HG03039 (cell line): ENCODE results near the gene CLEC11A.
"Not testable (repeated sequence)": the region's sequence is repeated elsewhere in the genome, so short reads cannot be mapped to it uniquely, and the experiment has no call there.

Experiments used
- ATAC-seq: cut with Tn5 transposase; IDR thresholded peaks from one replicate; pipeline ENCODE4 v1.9.1; 2021; ENCODE audit warnings: mild to moderate bottlenecking, moderate library complexity; ENCODE audit not compliant: unreplicated experiment

CLEC11A gene

GRCh38 chr19:50756244-50756643 is 33.1 kb downstream of the CLEC11A start:
- not testable (repeated sequence) for ATAC-seq

GRCh38 chr19:50757624-50758023 is 34.5 kb downstream of the CLEC11A start:
- not testable (repeated sequence) for ATAC-seq

GRCh38 chr19:50759076-50759475 is 35.9 kb downstream of the CLEC11A start:
- ATAC-seq, result not testable (repeated sequence)

DNA sequence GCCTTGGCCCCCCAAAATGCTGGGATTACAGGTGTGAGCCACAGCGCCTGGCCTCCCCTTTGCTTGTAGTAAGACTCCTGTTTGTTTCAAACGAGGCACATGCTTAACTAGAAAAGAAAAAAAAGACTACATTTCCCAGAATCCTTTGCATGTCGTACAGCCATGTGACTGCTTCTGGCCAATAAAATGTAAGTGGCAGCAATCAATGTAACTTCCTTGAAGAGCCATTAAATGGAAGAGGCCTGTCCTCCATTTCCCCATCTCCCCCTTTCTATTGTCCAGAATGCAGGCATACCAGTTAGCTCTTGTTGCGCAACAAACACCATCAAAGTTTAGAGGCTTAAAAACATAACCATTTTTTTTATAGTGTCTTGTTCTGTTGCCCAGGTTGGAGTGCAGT is 36.7 kb downstream of the CLEC11A start:
- ATAC-seq, result no peak

DNA sequence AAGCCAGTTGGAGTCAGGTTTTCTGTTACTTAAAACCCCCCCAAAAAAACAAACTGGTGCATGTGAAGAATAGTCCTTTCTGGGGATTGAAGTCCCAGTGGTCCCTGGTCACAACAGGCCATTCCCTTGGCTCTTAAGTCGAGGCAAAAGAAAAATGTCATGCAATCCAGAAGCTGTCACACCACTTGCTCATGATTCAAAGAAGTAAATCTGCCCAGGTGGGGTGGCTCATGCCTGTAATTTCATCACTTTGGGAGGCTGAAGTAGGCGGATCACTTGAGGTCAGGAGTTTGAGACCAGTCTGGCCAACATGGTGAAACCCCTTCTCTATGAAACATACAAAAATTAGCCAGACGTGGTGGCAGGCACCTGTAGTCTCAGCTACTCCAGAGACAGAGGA is 38.3 kb downstream of the CLEC11A start:
- not testable (repeated sequence) for ATAC-seq

DNA sequence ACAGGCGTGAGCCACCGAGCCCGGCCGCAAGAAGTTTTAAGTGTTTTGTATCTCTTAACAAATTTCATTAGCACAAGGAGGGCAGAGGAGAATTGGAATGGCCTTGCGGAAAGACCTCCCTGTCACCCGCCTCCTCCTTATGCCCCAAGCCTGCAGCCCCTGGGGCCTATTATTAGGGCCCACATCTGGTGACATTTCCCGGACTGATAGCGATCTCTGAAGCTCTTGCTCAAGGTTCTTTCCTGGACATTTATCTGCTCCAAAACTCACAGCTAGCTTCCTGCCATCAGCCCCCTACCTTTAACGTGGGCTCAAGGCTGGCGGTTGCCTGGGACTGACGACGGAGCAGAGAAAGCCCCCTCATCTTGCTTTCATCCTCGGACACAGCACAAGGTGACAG is 40.4 kb downstream of the CLEC11A start:
- not testable (repeated sequence) for ATAC-seq

- no peak for ATAC-seq
Observed at GRCh38 chr19:50764409-50764808, 41.2 kb downstream of the CLEC11A start.

- not testable (repeated sequence) for ATAC-seq
Observed at GRCh38 chr19:50766746-50767145, 43.6 kb downstream of the CLEC11A start.

DNA sequence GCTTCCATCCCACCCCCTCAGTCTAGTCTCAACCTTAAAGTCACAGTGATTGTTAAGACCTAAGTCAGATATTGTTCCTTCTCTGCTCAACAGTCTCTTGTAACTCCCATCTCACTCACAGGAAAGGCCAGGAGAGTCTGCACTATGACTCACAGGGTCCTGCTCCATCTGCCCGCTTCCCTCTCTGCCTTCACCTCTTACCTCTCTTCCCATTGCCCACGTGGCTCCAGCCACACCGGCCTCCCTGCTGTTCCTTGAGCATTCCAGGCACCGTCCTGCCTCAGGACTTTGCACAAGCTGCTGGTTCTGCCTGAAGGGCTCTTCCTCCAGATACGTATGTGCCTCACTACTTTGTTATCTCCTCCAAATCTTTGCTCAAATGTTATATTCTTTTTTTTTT is 44.1 kb downstream of the CLEC11A start:
- ATAC-seq, result not testable (repeated sequence)

DNA sequence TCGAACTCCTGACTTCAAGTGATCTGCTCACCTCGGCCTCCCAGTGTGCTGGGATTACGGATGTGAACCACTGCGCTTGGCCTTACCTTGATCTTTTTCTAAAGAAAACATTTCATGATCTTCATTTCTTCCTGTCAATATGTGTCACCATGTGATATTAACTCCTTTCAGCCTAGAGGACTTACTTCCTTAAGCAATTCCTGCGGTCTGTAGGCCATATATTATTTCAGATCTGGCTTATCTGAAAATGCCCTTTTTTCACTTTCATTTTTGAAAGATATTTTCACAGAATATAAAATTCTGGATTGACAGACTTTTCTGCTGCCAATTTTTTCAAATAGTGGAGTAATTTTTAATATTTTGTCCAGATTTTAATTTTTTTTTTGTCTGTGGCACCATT is 45.1 kb downstream of the CLEC11A start:
- no peak for ATAC-seq

- not testable (repeated sequence) for ATAC-seq
Observed at GRCh38 chr19:50770164-50770563, 47.0 kb downstream of the CLEC11A start, which contains the start of gene GPR32. Gene GPR32, plus strand, starts transcription at chr19:50770464. Its CDS starts 137 bp downstream, at chr19:50770601.

DNA sequence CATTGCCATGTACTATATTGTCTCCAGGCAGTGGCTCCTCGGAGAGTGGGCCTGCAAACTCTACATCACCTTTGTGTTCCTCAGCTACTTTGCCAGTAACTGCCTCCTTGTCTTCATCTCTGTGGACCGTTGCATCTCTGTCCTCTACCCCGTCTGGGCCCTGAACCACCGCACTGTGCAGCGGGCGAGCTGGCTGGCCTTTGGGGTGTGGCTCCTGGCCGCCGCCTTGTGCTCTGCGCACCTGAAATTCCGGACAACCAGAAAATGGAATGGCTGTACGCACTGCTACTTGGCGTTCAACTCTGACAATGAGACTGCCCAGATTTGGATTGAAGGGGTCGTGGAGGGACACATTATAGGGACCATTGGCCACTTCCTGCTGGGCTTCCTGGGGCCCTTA is 47.7 kb downstream of the CLEC11A start:
- ATAC-seq, result no peak

DNA sequence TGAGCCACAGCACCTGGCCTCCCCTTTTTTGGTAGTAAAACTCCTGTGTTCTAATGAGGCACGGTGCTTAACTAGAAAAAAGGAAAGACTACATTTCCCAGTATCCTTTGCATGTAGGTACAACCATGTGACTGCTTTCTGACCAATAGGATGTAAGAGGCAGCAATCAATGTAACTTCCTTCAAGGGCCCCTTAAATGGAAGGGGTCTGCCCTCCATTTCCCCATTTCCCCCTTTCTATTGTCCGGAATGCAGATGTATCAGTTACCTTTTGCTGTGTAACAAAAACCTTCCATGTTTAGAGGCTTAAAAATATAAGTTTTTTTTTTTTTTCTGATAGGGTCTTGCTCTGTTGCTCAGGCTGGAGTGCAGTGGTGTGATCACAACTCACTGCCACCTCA is 49.3 kb downstream of the CLEC11A start:
- ATAC-seq, result no peak

- not testable (repeated sequence) for ATAC-seq
Observed at GRCh38 chr19:50772912-50773311, 49.7 kb downstream of the CLEC11A start.

- not testable (repeated sequence) for ATAC-seq
Observed at GRCh38 chr19:50773454-50773853, 50.3 kb downstream of the CLEC11A start.
